Measurements from ENCODE around the gene ATRN.

DNA sequence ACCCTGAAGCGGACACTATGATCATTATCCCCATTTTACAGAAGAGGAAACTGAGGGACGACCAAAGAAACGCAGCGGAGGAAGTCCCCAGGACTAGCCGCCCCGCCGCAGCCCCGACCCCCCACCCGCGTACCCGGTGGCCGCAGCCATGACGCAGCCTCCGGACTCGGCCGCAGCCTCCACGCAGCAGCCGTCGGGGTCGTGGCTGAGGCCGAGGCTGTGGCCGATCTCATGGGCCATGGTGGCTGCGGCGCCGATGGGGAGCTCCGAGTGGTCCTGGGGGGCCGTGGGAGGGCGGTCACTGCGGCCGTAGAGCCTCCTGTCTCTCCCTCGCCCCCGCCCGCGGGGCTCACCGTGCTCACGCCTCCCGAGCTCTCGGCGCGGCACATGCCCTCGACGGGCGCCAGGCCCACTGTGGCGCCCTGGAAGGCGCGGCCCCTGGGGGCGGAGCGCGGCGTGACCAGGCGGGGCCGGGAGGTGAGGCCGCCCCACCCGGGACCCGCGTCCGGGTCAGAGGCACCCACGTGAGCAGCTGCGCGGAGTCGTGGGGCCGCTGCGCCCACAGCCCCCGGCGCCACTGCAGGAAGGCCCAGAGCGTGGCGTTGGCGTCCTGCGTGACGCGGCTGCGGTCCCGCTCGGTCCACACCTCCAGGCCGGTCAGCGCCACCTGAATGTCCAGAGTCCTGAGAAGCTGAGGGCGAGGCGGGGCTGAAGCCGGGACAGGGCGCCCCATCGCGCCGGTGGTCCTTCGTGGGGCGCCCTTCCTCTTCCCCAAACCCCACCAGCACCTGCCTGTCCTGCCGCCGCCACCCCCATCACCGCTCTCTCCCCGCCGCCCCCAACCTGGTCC, 202.6 kb downstream of the ATRN start:
- TF ChIP-seq, protein P1, sequence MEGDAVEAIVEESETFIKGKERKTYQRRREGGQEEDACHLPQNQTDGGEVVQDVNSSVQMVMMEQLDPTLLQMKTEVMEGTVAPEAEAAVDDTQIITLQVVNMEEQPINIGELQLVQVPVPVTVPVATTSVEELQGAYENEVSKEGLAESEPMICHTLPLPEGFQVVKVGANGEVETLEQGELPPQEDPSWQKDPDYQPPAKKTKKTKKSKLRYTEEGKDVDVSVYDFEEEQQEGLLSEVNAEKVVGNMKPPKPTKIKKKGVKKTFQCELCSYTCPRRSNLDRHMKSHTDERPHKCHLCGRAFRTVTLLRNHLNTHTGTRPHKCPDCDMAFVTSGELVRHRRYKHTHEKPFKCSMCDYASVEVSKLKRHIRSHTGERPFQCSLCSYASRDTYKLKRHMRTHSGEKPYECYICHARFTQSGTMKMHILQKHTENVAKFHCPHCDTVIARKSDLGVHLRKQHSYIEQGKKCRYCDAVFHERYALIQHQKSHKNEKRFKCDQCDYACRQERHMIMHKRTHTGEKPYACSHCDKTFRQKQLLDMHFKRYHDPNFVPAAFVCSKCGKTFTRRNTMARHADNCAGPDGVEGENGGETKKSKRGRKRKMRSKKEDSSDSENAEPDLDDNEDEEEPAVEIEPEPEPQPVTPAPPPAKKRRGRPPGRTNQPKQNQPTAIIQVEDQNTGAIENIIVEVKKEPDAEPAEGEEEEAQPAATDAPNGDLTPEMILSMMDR (conservative IDR thresholded peaks at IDR 0.05; ENCODE audit: low read length), result no peak
- no peak for TF ChIP-seq EZH2phosphoT487 (IDR thresholded peaks at IDR 0.05; ENCODE audit: borderline replicate concordance)

Measured in Loucy (cell line).